T-helper 1 cell (primary cell): Measurements from ENCODE around the gene TNRC18.
"Not testable (repeated sequence)": the region's sequence is repeated elsewhere in the genome, so short reads cannot be mapped to it uniquely, and the experiment has no call there.

ENCODE experiments used
- DNase-seq, 5 donors: peaks; one replicate each; pipeline ENCODE4 v3.0.0-alpha.2; 2012 to 2020

Gene TNRC18

GRCh38 chr7:5313076-5313885, 110.4 kb downstream of the TNRC18 start:
- not testable (repeated sequence) for DNase-seq

- not testable (repeated sequence) for DNase-seq
Observed at GRCh38 chr7:5312276-5313070, 111.2 kb downstream of the TNRC18 start.

- no peak for DNase-seq
Observed at GRCh38 chr7:5310822-5311405, 112.7 kb downstream of the TNRC18 start.

- DNase-seq, result no peak
Observed at GRCh38 chr7:5309146-5309545, 114.5 kb downstream of the TNRC18 start.

GRCh38 chr7:5307221-5308142, 116.2 kb downstream of the TNRC18 start:
- not testable (repeated sequence) for DNase-seq

DNA sequence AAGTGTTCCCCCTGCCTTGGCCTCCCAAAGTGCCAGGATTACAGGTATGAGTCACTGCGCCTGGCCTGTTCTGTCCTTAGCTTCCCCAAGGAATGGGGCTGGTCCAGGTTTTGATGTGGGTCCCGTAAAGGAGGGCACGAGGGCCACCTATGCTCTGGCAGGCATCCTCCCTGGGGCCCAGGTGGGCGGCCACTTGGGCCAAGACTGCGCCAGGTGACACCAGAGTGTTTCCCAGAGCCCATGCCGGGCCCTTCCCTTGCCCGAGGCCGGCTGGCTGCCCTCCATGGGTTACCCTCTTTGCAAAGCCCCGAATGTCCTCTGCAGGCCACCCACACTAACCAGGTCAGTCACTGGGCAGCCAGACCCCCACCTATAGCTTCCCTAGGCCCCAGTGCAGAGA, 118.6 kb downstream of the TNRC18 start:
- not testable (repeated sequence) for DNase-seq

DNA sequence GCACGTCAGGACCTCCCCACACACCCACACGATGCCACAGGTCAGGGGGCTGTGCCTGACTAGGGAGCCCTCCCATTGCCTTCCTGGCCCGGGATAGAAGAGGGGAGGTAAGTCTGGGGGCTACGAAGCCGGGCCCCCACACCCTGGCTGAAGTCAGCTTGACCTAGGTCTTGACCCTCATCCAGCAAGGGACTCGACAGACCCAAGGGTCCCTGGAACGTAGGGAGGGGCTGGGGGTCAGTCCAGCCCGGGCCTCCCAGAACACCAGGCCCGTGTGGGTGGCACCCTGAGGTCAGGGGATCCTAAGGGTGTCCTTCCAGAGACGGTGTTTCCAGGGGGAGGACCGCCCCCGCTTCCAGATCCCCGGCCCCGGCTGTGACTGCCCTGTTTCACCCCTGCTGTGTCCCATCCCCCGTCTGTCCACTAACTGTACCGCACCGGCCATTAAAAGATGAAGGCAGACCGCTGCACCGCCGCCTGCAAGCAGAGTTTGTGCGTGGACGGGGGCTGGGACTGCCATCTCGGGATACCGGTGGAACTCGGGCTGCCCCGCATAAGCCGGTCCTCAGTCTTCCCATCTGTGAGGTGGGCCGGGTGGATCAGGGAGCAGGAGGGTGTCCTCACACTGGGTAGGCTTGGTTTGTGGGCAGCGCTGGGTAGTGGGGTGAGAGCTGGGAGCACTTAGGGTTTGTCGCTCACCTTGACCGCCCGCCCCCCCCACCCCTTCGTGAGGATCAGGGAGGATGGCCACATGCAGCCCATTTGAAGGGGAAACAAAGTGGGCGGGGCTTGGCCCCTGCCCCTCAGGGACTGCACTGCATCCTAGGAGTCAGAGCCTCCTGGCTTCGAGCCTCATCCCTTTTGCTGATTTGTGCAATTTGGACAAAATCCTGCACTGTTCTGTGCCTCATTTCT, 119.8 kb downstream of the TNRC18 start:
- DNase-seq, result no peak

GRCh38 chr7:5303061-5303460, 120.6 kb downstream of the TNRC18 start:
- no peak for DNase-seq

DNA sequence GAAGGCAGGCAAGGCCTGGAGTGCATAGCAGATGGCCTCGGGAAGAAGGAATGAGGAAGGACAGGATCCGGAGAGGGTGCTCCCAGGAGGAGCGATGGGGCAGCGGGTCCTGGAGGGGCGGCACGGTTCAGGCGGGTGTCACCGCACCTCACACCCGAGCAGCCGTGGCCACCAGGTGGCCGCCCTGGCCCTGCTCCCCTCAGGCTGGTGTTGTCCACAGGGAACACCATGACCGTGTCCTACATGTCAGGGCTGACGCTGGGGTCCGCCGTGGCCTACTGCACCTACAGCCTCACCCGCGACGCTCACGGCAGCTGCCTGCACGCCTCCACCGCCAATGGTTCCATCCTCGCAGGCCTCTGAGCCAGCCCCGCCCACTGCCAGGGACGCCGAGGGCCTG, 121.1 kb downstream of the TNRC18 start:
- DNase-seq, result no peak

GRCh38 chr7:5300366-5300765, 123.3 kb downstream of the TNRC18 start:
- no peak for DNase-seq

- peak; percentile 65 to 80 (median 71) for DNase-seq
Observed at GRCh38 chr7:5296611-5297226, 126.9 kb downstream of the TNRC18 start.

GRCh38 chr7:5296015-5296610, 127.5 kb downstream of the TNRC18 start:
- peak in 1 of 5 donors; percentile 5 for DNase-seq

GRCh38 chr7:5295039-5296014, 128.3 kb downstream of the TNRC18 start:
- DNase-seq, result no peak

GRCh38 chr7:5294169-5294987, 129.3 kb downstream of the TNRC18 start:
- DNase-seq, result no peak

GRCh38 chr7:5291711-5292335, 131.8 kb downstream of the TNRC18 start:
- not testable (repeated sequence) for DNase-seq

DNA sequence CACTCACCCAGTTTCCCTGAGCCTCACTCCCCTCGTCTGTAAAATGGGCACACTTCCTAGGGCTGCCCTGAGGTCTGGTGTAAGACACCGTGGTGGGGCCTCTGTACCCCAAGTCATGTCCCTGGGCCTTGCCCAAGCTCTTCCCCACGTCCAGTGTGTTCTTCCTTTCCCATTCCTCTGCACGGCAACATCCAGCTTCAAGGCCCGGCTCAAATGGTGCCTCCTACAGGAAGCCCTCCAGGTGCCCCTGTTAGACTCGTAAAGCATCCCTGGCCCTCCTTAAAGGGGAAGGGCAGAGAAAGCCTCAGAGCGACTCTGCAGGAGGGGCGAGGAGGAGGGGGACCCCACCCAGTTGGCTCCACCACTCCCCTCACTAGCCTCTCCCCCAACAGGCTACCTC, 132.3 kb downstream of the TNRC18 start:
- no peak for DNase-seq

GRCh38 chr7:5289355-5289754, 134.3 kb downstream of the TNRC18 start:
- no peak for DNase-seq

- not testable (repeated sequence) for DNase-seq
Observed at GRCh38 chr7:5288560-5288959, 135.1 kb downstream of the TNRC18 start.
